Liver (tissue), 9 donors: ENCODE measurements around the gene LAMTOR2. TPM values are rescaled to one million over a fixed set of nuclear protein-coding genes. Genes with fewer than 3 reads are reported as not detected.

Source experiments
- DNase-seq: peaks from one replicate; pipeline ENCODE4 v3.0.0-alpha.2; 2017; ENCODE audit warnings: low spot score
- H3K27ac ChIP-seq, 2 donors: one replicate each; pipeline ENCODE4 v1.7.0; 2013; ENCODE audit warnings: inconsistent platforms in 2 of 2, low read length in 2 of 2, control low read depth in 1 of 2, low read depth in 1 of 2, mild to moderate bottlenecking in 1 of 2
- H3K27me3 ChIP-seq, 4 donors: one replicate each; pipeline versions ENCODE4 v1.6.1 to v1.7.0; 2013; ENCODE audit warnings: low read length in 3 of 4, inconsistent platforms in 1 of 4, mild to moderate bottlenecking in 1 of 4, moderate library complexity in 1 of 4; ENCODE audit not compliant: control insufficient read depth in 4 of 4, insufficient read depth in 4 of 4
- H3K36me3 ChIP-seq, 4 donors: one replicate each; pipeline versions ENCODE4 v1.6.1 to v1.7.0; 2013; ENCODE audit warnings: low read length in 3 of 4, mild to moderate bottlenecking in 3 of 4, low read depth in 1 of 4, moderate library complexity in 1 of 4; ENCODE audit not compliant: control insufficient read depth in 4 of 4, insufficient read depth in 3 of 4
- H3K4me1 ChIP-seq, 4 donors: one replicate each; pipeline versions ENCODE4 v1.6.1 to v1.7.0; 2013; ENCODE audit warnings: low read length in 3 of 4, mild to moderate bottlenecking in 3 of 4, moderate library complexity in 1 of 4; ENCODE audit not compliant: control insufficient read depth in 4 of 4, insufficient read depth in 4 of 4
- H3K4me3 ChIP-seq, 3 donors: one replicate each; pipeline versions ENCODE4 v1.6.1 to v1.7.0; 2013; ENCODE audit warnings: low read length in 3 of 3, control low read depth in 1 of 3, low read depth in 1 of 3, mild to moderate bottlenecking in 1 of 3
- H3K9ac ChIP-seq, 2 donors: one replicate each; pipeline ENCODE4 v1.7.0; 2013; ENCODE audit warnings: low read length in 2 of 2, mild to moderate bottlenecking in 2 of 2, moderate library complexity in 2 of 2, control low read depth in 1 of 2, low read depth in 1 of 2
- H3K9me3 ChIP-seq, 4 donors: one replicate each; pipeline versions ENCODE4 v1.6.1 to v1.7.0; 2013; ENCODE audit warnings: low read length in 3 of 4; ENCODE audit not compliant: control insufficient read depth in 4 of 4
- EGR1 ChIP-seq, 2 donors: IDR thresholded peaks; 2 replicates each; pipeline ENCODE4 v1.6.1; 2016 to 2018; ENCODE audit warnings: antibody characterized with exemption in 2 of 2, low read depth in 2 of 2
- FOXA2 ChIP-seq: IDR thresholded peaks from 2 replicates; pipeline ENCODE4 v1.6.1; 2016; ENCODE audit warnings: antibody characterized with exemption
- HNF4A ChIP-seq, 2 donors: conservative IDR thresholded peaks; 2 replicates each; pipeline ENCODE4 v1.6.1; 2016; ENCODE audit warnings: antibody characterized with exemption in 2 of 2, mild to moderate bottlenecking in 2 of 2
- HNF4G ChIP-seq: IDR thresholded peaks from 2 replicates; pipeline ENCODE4 v1.6.1; 2016; ENCODE audit warnings: antibody characterized with exemption
- JUND ChIP-seq, 2 donors: IDR thresholded peaks; 2 replicates each; pipeline ENCODE4 v1.6.1; 2016; ENCODE audit warnings: antibody characterized with exemption in 2 of 2
- MAX ChIP-seq: IDR thresholded peaks from 2 replicates; pipeline ENCODE4 v1.6.1; 2016; ENCODE audit warnings: antibody characterized with exemption
- NR2F2 ChIP-seq: IDR thresholded peaks from 2 replicates; pipeline ENCODE4 v1.6.1; 2016; ENCODE audit warnings: antibody characterized with exemption
- RAD21 ChIP-seq, 2 donors: IDR thresholded peaks; 2 replicates each; pipeline ENCODE4 v1.6.1; 2016; ENCODE audit warnings: antibody characterized with exemption in 2 of 2, mild to moderate bottlenecking in 2 of 2
- REST ChIP-seq: IDR thresholded peaks from 2 replicates; pipeline ENCODE4 v1.6.1; 2016; ENCODE audit warnings: antibody characterized with exemption, mild to moderate bottlenecking
- RXRA ChIP-seq, 2 donors: IDR thresholded peaks; 2 replicates each; pipeline ENCODE4 v1.6.1; 2017 to 2018; ENCODE audit warnings: antibody characterized with exemption in 2 of 2, mild to moderate bottlenecking in 1 of 2
- SP1 ChIP-seq: IDR thresholded peaks from 2 replicates; pipeline ENCODE4 v1.6.1; 2018; ENCODE audit warnings: antibody characterized with exemption, mild to moderate bottlenecking
- TAF1 ChIP-seq: conservative IDR thresholded peaks from 2 replicates; pipeline ENCODE4 v1.6.1; 2016; ENCODE audit warnings: antibody characterized with exemption, mild to moderate bottlenecking
- YY1 ChIP-seq: IDR thresholded peaks from 2 replicates; pipeline ENCODE4 v1.6.1; 2016; ENCODE audit warnings: antibody characterized with exemption, mild to moderate bottlenecking
- ZBTB33 ChIP-seq: IDR thresholded peaks from 2 replicates; pipeline ENCODE4 v1.6.1; 2016; ENCODE audit warnings: antibody characterized with exemption
- WGBS: extraction: QIAGEN DNeasy Blood & Tissue Kit; methylation state at CpG from one replicate; pipeline ENCODE4 v1.1.7; 2013; 5-methylcytosine and 5-hydroxymethylcytosine counted together
- polyA plus RNA-seq, 2 donors: library from polyadenylated mRNA; stranded (reverse) in 1 of 2; unstranded in 1 of 2; fragments of 200-250 nt in 1 of 2; fragments of >200 nt in 1 of 2; fragmentation: Nextera tagmentation in 1 of 2; extraction: Ambion mirVana in 1 of 2; gene quantifications; one replicate each; pipeline versions ENCODE4 v1.2.1 to v1.2.3, GENCODE V29; 2013 to 2015
- total RNA-seq, 2 donors: library from RNA; depleted of rRNA; stranded (reverse); fragments of >200 nt; gene quantifications; one replicate each; pipeline ENCODE4 v1.2.3, GENCODE V29; 2014
- donor health status: healthy.
- donor health status: healthy.
- donor health status: healthy.
- donor health status: healthy.
- donor health status: healthy.

LAMTOR2 gene
- total and polyA plus RNA-seq, 4 donors: 30.4 to 152 (median 79.0) TPM

- Histone ChIP-seq H3K27me3 (no peaks in the 10 kb centered on the region), H3K9ac (no peak within 1 kb of the TSS), H3K9me3 (no peaks in the 10 kb centered on the region), H3K36me3 (peaks cover 0 to 8% (median 5%) of the 10 kb centered on the region in 4 donors), H3K4me1 (peaks cover 0 to under 1% (median 0%) of the 10 kb centered on the region in 4 donors), H3K27ac (no peak within 1 kb of the TSS), H3K4me3 (no peak within 1 kb of the TSS)
- 71% methylated on average over 11 of the region's 11 CpGs for WGBS
- no peak for DNase-seq
- TF ChIP-seq MAX (no peak), RAD21 (IDR thresholded peaks at IDR 0.05) (no peak), FOXA2 (no peak), HNF4A (conservative IDR thresholded peaks at IDR 0.05) (no peak), EGR1 (IDR thresholded peaks at IDR 0.05; ENCODE audit: low read depth in 2 of 2) (no peak), RXRA (IDR thresholded peaks at IDR 0.05) (no peak), ZBTB33 (no peak), TAF1 (no peak), REST (no peak)
Measured at GRCh38 chr1:156060937-156061636, 6.5 kb downstream of the LAMTOR2 start, which contains the start of gene RAB25. TSS of gene RAB25 (plus strand) at chr1:156061160. CDS start at chr1:156061401, 241 bp downstream.

- no peak for TF ChIP-seq FOXA2
- TF ChIP-seq YY1: no peak
- no peak for TF ChIP-seq ZBTB33
- no peak for TF ChIP-seq RXRA (IDR thresholded peaks at IDR 0.05)
- no peak for TF ChIP-seq MAX
- no peak for TF ChIP-seq HNF4A (conservative IDR thresholded peaks at IDR 0.05)
- TF ChIP-seq HNF4G: no peak
- no peak for TF ChIP-seq TAF1
- TF ChIP-seq JUND (IDR thresholded peaks at IDR 0.05): no peak
- TF ChIP-seq SP1: no peak
- no peak for TF ChIP-seq NR2F2
- TF ChIP-seq RAD21 (IDR thresholded peaks at IDR 0.05): no peak
- Histone ChIP-seq H3K9ac (no peak overlapping the region), H3K9me3 (no peaks in the 10 kb centered on the region), H3K27ac (no peak overlapping the region), H3K4me1 (peaks cover 0 to 2% (median 0%) of the 10 kb centered on the region in 4 donors), H3K4me3 (no peak overlapping the region), H3K36me3 (peaks cover 0 to 8% (median 4%) of the 10 kb centered on the region in 4 donors), H3K27me3 (no peaks in the 10 kb centered on the region)
- no peak for DNase-seq
- WGBS: 87% methylated on average over 3 of the region's 3 CpGs
Measured at GRCh38 chr1:156062189-156062588, 7.6 kb downstream of the LAMTOR2 start.
